Measurements from ENCODE around the gene MFRP.
A peak's percentile ranks its signal among the peaks of the same experiment; 100 is the strongest.

The MFRP gene

DNA sequence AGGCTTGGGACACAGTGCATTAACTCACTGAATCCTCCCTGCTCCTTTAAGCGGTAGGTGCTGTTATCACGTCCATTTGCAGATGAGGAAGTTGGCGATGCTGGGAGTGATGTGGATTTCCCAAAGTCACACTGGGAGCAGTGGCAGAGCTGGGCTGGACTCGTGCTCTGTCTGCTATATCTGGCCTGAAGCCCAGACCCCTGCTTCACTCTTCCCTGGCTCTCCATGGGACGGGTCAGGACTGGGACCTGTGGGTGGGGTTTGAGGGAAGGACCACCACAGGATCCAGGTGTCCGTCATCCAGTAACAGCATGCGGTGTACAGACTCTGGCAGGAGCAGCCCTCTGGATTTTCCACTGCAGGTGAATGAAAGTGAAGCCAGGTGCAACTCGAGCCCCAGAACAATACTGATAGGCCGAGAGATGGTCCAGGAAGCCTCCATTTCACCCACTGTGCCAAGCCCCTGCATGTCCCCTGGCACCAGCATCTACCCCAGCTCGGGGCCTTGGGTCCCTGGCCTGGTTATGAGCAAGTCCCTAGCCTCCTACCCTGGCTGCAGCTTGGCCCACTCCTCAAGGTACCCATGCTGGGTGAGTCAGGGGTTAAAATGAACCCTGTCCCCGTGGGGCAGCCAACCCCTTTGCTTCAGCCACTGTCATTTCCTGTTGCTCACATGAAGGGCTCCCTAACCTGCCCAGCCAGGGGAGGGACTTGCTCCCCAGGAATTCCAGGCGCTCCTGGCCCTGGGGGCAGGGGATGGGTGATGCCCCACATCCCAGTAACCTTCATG, 30.8 kb upstream of the MFRP start:
- ChIA-PET POLR2A (no interaction called here), CTCF (interaction anchor here (1.0 to 11.9 kb wide), 3 partner anchors 16 to 53 kb away, joined by 4 to 159 read pairs (median 7); no protein-coding TSS in a partner anchor)
- TF ChIP-seq, protein P1, sequence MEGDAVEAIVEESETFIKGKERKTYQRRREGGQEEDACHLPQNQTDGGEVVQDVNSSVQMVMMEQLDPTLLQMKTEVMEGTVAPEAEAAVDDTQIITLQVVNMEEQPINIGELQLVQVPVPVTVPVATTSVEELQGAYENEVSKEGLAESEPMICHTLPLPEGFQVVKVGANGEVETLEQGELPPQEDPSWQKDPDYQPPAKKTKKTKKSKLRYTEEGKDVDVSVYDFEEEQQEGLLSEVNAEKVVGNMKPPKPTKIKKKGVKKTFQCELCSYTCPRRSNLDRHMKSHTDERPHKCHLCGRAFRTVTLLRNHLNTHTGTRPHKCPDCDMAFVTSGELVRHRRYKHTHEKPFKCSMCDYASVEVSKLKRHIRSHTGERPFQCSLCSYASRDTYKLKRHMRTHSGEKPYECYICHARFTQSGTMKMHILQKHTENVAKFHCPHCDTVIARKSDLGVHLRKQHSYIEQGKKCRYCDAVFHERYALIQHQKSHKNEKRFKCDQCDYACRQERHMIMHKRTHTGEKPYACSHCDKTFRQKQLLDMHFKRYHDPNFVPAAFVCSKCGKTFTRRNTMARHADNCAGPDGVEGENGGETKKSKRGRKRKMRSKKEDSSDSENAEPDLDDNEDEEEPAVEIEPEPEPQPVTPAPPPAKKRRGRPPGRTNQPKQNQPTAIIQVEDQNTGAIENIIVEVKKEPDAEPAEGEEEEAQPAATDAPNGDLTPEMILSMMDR (IDR thresholded peaks at IDR 0.05; ENCODE audit: control extremely low read depth, extremely low read depth, low read depth, missing control alignments) = no peak
- no peak for DNase-seq (ENCODE audit: extremely low spot score)

DNA sequence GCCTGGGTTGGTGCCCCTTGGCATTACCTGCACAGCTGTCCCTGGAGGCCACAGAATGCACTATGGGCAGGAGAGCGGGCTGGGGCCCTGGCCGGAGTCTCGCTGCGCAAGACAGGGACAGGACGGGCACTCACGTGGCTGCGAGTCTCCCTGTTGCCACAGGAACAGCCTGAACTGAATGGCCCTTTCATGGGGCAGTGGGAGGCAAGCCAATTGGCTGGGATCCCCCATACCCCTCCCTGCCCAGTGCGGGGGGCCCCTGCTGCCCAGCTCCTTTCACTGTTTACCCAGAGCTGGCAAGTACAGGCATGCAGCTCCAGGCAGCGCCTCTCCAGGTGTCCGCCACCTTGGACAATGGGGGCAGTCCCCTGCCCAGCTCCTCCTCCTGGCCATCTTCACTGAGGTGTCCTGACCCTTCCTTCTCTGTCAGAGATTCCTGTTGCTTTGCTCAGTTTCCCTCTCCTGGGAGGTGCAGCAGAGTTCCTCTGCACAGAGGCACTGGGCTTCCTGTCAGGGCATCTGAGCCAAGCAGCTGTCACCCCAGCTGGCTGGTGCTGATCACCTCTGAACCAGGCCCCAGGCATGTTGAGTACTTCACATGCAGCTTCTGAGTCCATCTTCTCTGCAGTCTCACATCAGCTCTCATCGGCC, 29.8 kb upstream of the MFRP start:
- no peak for DNase-seq (ENCODE audit: extremely low spot score)
- POLR2A ChIA-PET = no interaction called here
- CTCF ChIA-PET = interaction anchor here (1.0 to 11.9 kb wide), 9 partner anchors 10 to 98 kb away, joined by 3 to 159 read pairs (median 6); partner anchors contain the start of gene C1QTNF5
- TF ChIP-seq, protein P1 (IDR thresholded peaks at IDR 0.05; ENCODE audit: control extremely low read depth, extremely low read depth, low read depth, missing control alignments) = no peak

DNA sequence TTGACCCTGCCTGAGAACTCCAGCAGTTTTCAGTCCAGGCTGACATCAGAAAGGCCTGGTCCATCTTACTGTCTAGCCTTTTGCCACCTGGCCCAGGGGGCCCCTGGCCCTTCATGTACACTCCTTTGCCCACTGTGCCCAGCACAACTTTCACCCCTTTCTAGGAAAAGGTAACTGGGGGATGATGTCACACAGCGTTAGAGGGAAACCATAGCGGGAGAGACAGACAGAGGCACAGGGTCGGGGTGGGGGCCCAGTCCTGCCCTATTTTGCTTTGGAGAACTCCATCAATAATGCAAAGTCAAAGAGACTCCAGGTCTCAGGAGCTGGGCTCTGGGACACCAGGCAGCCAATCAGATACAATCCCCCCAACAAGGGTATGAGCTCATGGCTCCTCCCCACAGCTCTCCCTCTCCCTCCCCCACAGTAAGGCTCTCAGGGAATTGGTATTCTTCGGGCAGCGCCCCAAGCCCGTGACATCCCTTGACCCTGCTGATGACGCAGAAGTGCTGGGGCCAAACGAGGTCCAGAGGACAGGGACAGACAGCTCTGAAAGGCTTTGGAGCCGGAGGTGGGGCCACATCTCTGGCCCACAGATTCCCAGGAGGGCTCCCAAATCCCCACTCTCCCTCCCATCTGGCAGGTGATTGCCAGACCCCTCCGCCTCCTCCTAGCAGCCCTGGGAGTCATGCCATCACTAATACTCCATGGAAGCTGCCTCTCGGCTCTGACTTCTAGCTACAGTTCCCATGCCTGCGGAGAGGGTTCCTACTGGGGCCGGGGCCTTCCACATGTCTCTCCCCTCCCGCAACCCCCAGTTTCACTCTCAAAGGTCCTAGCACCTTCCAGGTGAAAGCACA, 29.1 kb upstream of the MFRP start:
- ChIA-PET CTCF (interaction anchor here (1.1 to 11.9 kb wide), 14 partner anchors 8 to 99 kb away, joined by 3 to 159 read pairs (median 7); partner anchors contain the start of gene C1QTNF5), POLR2A (no interaction called here)
- no peak for DNase-seq (ENCODE audit: extremely low spot score)
- TF ChIP-seq, protein P1 (IDR thresholded peaks at IDR 0.05; ENCODE audit: control extremely low read depth, extremely low read depth, low read depth, missing control alignments) = no peak

DNA sequence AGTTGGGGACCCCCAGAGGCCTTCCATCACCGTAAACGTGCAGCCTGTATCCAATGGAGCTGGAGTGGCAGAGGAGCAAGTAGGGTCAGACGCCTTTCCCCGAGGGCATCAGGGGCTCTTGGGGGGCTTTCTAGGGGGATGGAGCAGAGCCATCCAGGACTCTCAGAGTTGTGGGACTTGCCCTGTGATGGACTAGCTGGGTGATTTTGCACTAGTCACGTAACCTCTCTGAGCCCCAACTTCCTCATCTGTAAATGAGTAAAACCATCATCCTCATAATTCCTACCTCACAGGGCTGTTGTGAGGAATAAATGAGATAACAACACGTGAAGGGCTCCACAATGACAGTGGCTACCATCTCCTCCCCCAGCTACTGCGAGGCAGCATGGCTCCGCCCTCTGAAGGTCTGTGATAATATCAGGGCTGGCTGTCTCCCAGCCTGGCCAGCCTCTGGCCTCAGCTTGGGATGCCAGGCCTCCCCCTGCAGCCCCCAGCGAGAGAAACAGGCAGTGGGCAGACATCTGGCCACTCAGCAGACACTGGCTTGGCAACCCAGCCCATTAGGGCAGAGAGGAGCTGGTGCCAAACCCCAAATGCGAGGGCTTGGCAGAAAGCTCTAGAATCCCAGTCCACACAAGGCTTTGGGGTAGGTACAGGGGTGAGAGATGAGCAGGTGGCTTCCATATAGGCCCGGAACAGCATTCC, 28.3 kb upstream of the MFRP start:
- no peak for DNase-seq (ENCODE audit: extremely low spot score)
- TF ChIP-seq, protein P1 (IDR thresholded peaks at IDR 0.05; ENCODE audit: control extremely low read depth, extremely low read depth, low read depth, missing control alignments) = no peak
- POLR2A ChIA-PET = no interaction called here
- CTCF ChIA-PET = interaction anchor here (0.8 to 11.9 kb wide), 20 partner anchors 9 to 685 kb away, joined by 3 to 159 read pairs (median 7); partner anchors contain the start of gene C1QTNF5

DNA sequence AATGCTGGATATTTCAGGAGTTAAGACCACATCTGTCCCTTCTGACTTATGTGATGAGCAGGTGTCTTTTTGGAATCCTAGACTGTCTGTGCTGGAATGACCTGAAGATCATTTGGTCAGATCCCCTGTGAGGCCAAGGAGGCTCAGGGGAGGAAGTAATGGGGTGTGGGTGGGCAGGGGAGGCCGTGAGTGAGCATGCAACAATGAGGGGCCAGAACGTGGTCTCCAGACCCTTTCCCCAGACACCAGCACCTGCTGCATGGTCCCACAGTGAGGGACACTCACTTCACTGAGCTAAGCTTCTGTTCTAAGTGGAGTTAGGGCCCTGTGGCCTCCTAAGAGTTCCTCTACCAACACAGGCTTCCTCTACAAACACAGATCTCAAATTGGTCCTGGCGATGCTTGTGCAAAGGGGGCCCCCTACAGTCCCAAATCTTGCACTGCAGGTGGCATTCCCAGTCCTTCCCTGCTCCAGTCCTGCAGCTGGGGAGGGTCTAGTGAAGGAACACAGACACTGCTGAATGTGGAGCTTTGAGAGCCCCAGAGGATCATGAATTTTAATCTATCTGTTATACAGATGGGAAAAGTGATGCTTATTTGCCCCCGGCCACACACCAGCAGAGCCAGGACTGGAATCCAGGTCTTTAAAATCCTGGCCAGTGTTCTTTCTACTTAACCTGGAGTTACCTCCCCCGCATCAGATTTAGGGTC, 27.6 kb upstream of the MFRP start:
- TF ChIP-seq, protein P1 (IDR thresholded peaks at IDR 0.05; ENCODE audit: control extremely low read depth, extremely low read depth, low read depth, missing control alignments) = peak; percentile 84
- DNase-seq (ENCODE audit: extremely low spot score) = peak; percentile 63
- POLR2A ChIA-PET = no interaction called here
- CTCF ChIA-PET = interaction anchor here (0.8 to 11.9 kb wide), 22 partner anchors 7 to 684 kb away, joined by 3 to 159 read pairs (median 8); partner anchors contain the start of genes C1QTNF5 and USP2
